Memory B cell (primary cell): ENCODE results near the gene CBX3.
"Not testable (repeated sequence)": the region's sequence is repeated elsewhere in the genome, so short reads cannot be mapped to it uniquely, and the experiment has no call there.

ENCODE experiments used
- ATAC-seq: fragments of 150-1000 bp; cut with Tn5 transposase; 2 replicates; pipeline ENCODE4 v1.10.0; 2021; ENCODE audit warnings: low read depth, mild to moderate bottlenecking, moderate library complexity
- DNase-seq, 2 donors: peaks; one replicate each; pipeline ENCODE4 v3.0.0; 2022; ENCODE audit warnings: low spot score in 2 of 2
- H3K27ac Mint-ChIP-seq: one replicate; pipeline ENCODE4 v1.8.0; 2022; ENCODE audit warnings: mild to moderate bottlenecking, moderate library complexity, mixed read lengths
- H3K27me3 Mint-ChIP-seq: one replicate; pipeline ENCODE4 v1.8.0; 2022; ENCODE audit warnings: mixed read lengths
- H3K36me3 Mint-ChIP-seq: one replicate; pipeline ENCODE4 v1.8.0; 2022; ENCODE audit warnings: mild to moderate bottlenecking, mixed read lengths
- H3K4me1 Mint-ChIP-seq: one replicate; pipeline ENCODE4 v1.8.0; 2022; ENCODE audit warnings: mixed read lengths
- H3K4me3 Mint-ChIP-seq: one replicate; pipeline ENCODE4 v1.8.0; 2022; ENCODE audit warnings: mild to moderate bottlenecking, moderate library complexity, mixed read lengths
- H3K9me3 Mint-ChIP-seq: one replicate; pipeline ENCODE4 v1.8.0; 2022; ENCODE audit warnings: mixed read lengths

CBX3 gene

DNA sequence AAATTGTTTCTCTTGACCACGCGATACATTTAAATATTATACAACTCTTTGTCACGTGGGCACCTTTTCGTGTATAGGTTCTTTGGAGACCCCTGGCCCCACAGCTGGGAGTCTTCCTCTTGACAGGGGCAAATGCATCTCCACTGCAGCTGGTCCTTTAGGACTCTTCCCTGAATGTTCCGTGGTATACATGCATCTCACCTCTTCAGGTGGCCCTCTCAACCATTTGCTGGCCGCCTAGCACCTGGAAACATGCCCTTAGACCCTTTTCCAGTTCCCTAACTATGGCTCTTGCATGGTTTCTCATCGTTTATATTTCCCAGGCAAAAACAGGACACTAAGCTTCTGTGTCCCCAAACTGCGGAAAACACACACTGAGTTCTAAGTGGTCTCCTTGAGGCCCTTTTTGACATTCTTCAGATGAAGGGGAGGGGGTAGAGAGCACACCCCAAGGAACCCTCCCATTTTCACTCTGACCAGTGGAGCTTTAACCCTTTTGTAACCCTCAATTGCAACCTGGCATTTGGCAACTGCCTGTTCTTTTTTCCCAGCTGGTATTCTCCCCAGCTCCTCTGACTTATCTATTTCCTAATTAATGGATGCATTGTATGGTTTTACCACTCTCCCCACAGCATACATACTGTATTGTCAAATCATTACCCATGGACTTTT, 21.6 kb upstream of the CBX3 start:
- no peak overlapping the region for H3K4me3 Mint-ChIP-seq

GRCh38 chr7:26180792-26181198, 20.8 kb upstream of the CBX3 start:
- Mint-ChIP-seq H3K36me3 (no peaks in the 10 kb centered on the region), H3K27ac (no peak overlapping the region), H3K4me1 (peaks cover 26% of the 10 kb centered on the region), H3K4me3 (no peak overlapping the region), H3K27me3 (no peaks in the 10 kb centered on the region), H3K9me3 (no peaks in the 10 kb centered on the region)
- ATAC-seq (no peak), DNase-seq (no peak)

More for the DNA sequence above, 21.6 kb upstream of the CBX3 start:
- Mint-ChIP-seq H3K36me3 (no peaks in the 10 kb centered on the region), H3K4me1 (peaks cover 17% of the 10 kb centered on the region), H3K9me3 (no peaks in the 10 kb centered on the region), H3K27ac (no peak overlapping the region), H3K27me3 (no peaks in the 10 kb centered on the region)
- no peak for DNase-seq
- ATAC-seq = no peak

GRCh38 chr7:26181474-26182227, 19.9 kb upstream of the CBX3 start:
- no peak for ATAC-seq
- H3K4me1 Mint-ChIP-seq = peaks cover 31% of the 10 kb centered on the region
- DNase-seq = no peak
- peak overlapping the region; percentile 3 for H3K27ac Mint-ChIP-seq
- H3K9me3 Mint-ChIP-seq = no peaks in the 10 kb centered on the region
- no peaks in the 10 kb centered on the region for H3K27me3 Mint-ChIP-seq
- H3K4me3 Mint-ChIP-seq = no peak overlapping the region
- H3K36me3 Mint-ChIP-seq = peaks cover 3% of the 10 kb centered on the region

DNA sequence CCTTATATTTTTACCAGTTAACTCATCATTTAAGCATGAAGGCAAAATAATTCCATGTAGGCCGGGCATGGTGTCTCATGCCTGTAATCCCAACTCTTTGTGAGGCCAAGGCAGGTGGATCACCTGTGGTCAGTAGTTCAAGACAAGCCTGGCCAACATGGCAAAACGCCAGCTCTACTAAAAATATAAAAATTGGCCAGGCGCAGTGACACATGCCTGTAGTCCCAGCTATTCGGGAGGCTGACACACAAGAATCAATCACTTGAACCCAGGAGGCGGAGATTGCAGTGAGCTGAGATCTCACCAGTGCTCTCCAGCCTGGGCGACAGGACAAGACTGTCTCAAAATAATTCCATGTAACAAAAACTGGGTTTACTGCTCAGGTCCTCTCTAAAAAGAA, 19.3 kb upstream of the CBX3 start:
- H3K27me3 Mint-ChIP-seq = no peaks in the 10 kb centered on the region
- no peak for DNase-seq
- no peak overlapping the region for H3K4me3 Mint-ChIP-seq
- H3K4me1 Mint-ChIP-seq = peaks cover 33% of the 10 kb centered on the region
- ATAC-seq = no peak
- peaks cover 3% of the 10 kb centered on the region for H3K36me3 Mint-ChIP-seq
- no peaks in the 10 kb centered on the region for H3K9me3 Mint-ChIP-seq
- no peak overlapping the region for H3K27ac Mint-ChIP-seq

- DNase-seq = no peak
- no peak for ATAC-seq
- H3K27ac Mint-ChIP-seq = no peak overlapping the region
These were observed 18.8 kb upstream of the CBX3 start for GRCh38 chr7:26182706-26183105.

GRCh38 chr7:26183545-26184280, 17.8 kb upstream of the CBX3 start:
- no peak overlapping the region for H3K4me3 Mint-ChIP-seq
- no peaks in the 10 kb centered on the region for H3K9me3 Mint-ChIP-seq
- no peaks in the 10 kb centered on the region for H3K27me3 Mint-ChIP-seq
- no peak for ATAC-seq
- H3K4me1 Mint-ChIP-seq = peaks cover 40% of the 10 kb centered on the region
- H3K36me3 Mint-ChIP-seq = peaks cover 3% of the 10 kb centered on the region
- no peak for DNase-seq
- peak overlapping the region; percentile 85 for H3K27ac Mint-ChIP-seq

More at GRCh38 chr7:26182706-26183105, 18.8 kb upstream of the CBX3 start:
- Mint-ChIP-seq H3K4me3 (no peak overlapping the region), H3K4me1 (peaks cover 35% of the 10 kb centered on the region), H3K27me3 (no peaks in the 10 kb centered on the region), H3K36me3 (peaks cover 3% of the 10 kb centered on the region), H3K9me3 (no peaks in the 10 kb centered on the region)

- DNase-seq, H3K27me3 Mint-ChIP-seq, H3K36me3 Mint-ChIP-seq, H3K9me3 Mint-ChIP-seq, H3K4me3 Mint-ChIP-seq, ATAC-seq: not testable (repeated sequence)
- peaks cover 45% of the 10 kb centered on the region for H3K4me1 Mint-ChIP-seq
- peak overlapping the region; percentile 85 for H3K27ac Mint-ChIP-seq
These were observed 17.1 kb upstream of the CBX3 start for GRCh38 chr7:26184281-26185101.

- DNase-seq (no peak), ATAC-seq (peak; percentile 49)
- peaks cover 7% of the 10 kb centered on the region for H3K36me3 Mint-ChIP-seq
- no peak overlapping the region for H3K4me3 Mint-ChIP-seq
- no peaks in the 10 kb centered on the region for H3K27me3 Mint-ChIP-seq
- H3K9me3 Mint-ChIP-seq = no peaks in the 10 kb centered on the region
- peaks cover 44% of the 10 kb centered on the region for H3K4me1 Mint-ChIP-seq
- peak overlapping the region; percentile 85 for H3K27ac Mint-ChIP-seq
These were observed 16.3 kb upstream of the CBX3 start for GRCh38 chr7:26185131-26185843.

DNA sequence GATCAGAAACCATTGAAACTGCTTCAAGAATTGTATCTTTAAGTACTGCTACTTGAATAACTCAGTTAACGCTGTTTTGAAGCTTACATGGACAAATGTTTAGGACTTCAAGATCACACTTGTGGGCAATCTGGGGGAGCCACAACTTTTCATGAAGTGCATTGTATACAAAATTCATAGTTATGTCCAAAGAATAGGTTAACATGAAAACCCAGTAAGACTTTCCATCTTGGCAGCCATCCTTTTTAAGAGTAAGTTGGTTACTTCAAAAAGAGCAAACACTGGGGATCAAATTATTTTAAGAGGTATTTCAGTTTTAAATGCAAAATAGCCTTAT, 15.7 kb upstream of the CBX3 start:
- H3K9me3 Mint-ChIP-seq = no peaks in the 10 kb centered on the region
- no peaks in the 10 kb centered on the region for H3K27me3 Mint-ChIP-seq
- DNase-seq (no peak), ATAC-seq (no peak)
- H3K4me3 Mint-ChIP-seq = no peak overlapping the region
- peak overlapping the region; percentile 85 for H3K27ac Mint-ChIP-seq
- peaks cover 11% of the 10 kb centered on the region for H3K36me3 Mint-ChIP-seq
- peaks cover 44% of the 10 kb centered on the region for H3K4me1 Mint-ChIP-seq

DNA sequence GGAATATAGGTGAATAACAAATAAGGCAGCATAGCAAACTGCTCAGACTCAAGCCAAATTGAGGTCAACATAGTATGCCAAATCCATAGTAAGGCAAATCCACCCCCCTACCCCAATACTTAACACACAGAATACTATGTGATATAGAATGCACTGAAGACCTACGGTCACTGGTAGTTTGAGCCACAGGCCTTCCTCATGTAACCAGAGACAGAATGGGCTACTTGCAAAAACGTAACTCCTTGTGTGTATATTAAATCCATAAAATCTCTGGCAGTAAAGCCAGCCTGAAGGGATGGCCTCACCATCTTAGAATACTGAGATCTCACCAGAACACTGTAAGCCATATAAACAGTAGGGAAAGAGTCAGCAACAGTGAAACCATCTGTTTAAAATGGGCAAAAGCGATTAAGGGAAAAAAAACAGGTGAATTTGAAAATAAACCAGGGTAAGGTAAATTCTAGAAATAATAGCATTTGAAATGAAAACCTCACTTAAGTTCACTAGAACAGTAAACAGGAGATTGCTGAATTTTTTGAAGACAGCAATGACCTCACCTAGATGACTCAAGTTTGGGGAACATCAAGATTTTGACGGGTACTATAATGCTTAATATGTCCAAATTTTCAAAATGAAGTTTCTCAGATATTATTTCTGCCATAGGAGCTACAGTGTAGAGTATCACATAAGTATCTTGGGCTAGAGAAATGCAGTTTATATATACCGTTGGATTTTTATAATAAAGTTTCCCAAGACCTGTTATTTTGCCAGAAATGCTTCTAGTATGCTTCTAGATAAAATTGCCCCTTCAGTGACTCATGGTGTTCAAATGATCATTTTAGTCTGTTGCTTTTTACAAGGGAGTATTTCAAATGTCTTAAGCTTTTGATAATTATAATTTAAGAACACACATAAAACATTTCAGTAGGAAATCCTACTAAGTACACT, 14.9 kb upstream of the CBX3 start:
- DNase-seq (no peak), ATAC-seq (no peak)
- peaks cover 13% of the 10 kb centered on the region for H3K36me3 Mint-ChIP-seq
- H3K27ac Mint-ChIP-seq = peak overlapping the region; percentile 85
- H3K27me3 Mint-ChIP-seq = no peaks in the 10 kb centered on the region
- peaks cover 42% of the 10 kb centered on the region for H3K4me1 Mint-ChIP-seq
- H3K4me3 Mint-ChIP-seq = no peak overlapping the region
- H3K9me3 Mint-ChIP-seq = no peaks in the 10 kb centered on the region

- DNase-seq = no peak
- Mint-ChIP-seq H3K27ac (peak overlapping the region; percentile 85), H3K27me3 (no peaks in the 10 kb centered on the region), H3K36me3 (peaks cover 20% of the 10 kb centered on the region), H3K9me3 (no peaks in the 10 kb centered on the region), H3K4me1 (peaks cover 48% of the 10 kb centered on the region), H3K4me3 (no peak overlapping the region)
- peak; percentile 19 for ATAC-seq
These were observed 14.0 kb upstream of the CBX3 start for GRCh38 chr7:26187380-26188205.
